ENCODE results near the gene INHBB.

Gene INHBB

DNA sequence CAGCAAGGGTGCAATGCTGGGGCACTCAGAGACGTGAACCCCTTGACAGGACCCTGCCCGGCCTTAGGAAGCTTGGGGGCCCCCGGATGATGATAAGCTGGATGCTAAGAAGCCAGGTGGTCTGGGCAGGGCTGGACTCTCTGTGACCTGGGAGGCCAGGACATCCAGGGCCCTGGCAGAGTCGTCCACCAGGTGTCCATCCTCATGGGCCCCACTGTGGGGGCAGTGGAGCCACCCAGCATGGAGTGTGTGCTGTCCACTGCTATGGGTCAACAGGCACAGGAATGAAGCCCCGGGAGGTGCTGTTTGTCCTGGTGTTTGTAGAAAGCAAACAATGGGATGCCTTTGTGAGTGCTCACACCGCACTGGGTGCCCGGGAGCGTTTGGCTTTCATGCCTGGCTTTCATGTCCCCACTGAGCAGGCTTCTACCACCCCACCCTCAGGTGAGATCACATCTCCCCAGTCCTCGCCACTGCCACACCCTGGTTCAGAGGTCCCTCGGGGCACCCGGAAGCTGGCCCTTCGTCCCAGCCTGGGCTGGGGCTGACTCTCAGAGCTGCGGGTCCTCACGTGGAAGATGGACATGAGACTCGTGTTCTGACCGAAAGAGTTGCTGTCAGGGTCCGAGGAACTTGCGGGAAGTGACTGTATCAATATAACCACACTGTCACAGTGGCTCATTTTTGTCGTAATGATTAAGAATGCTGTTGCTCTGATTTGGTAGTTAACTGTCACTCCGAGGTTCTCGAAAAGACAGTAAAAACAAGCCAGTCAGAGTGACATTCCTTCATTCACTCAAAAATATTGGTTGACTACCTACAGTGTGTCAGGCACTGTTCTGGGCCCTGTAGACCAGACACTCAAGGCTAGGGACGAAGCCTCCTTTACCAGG, 53.3 kb downstream of the INHBB start:
- no peak for DNase-seq

DNA sequence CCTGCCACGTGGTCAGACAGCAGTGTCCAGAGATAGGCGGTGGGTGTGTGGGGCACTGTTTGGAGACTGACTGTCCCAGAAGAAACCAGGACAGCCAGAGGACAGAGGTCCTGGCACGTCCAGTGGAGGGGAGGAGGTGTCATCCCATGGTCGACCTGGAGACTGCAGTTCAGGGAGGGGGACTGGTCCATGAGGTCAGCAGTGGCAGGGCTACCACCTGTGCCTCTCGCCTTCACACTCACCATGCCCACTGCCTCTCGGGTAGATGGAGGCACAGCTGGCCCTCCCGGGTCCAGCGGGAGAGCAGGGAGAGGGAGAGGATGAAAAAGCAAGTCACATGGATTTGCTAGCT, 53.9 kb downstream of the INHBB start:
- no peak for DNase-seq

DNA sequence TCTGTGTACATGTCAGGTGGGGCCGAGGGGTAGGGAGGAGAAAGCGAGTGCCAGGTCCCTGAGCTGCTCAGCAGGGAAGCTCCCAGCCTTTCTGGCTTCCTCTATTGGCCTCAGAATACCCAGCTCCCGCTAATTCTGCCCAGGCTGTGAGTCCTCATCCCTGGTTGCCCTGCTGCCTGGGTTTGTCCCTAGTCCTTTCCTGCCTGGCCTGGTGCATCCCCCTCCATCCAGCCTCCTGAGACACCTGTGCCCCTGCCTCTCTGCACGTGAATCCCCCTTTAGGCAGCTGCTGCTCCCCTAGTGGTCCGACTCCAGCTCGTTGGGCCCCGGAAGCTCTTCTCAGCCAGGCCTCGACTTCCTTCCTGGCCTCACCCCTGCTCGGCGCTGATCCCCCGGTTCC, 54.6 kb downstream of the INHBB start:
- DNase-seq, result no peak
